KMS-11 (cell line): ENCODE measurements around the gene ABHD6.

Experiments
- H2AFZ ChIP-seq: fragments of 200-600 bp; sonication (generic); 2 replicates; pipeline ENCODE4 v1.6.1; 2016; ENCODE audit warnings: antibody characterized with exemption, mixed run types, low read depth
- H3K27ac ChIP-seq: fragments of 200-600 bp; sonication (generic); 2 replicates; pipeline ENCODE4 v1.6.1; 2016; ENCODE audit warnings: mild to moderate bottlenecking, mixed run types
- H3K27me3 ChIP-seq: fragments of 200-600 bp; sonication (generic); 2 replicates; pipeline ENCODE4 v1.6.1; 2017; ENCODE audit warnings: mild to moderate bottlenecking, low read depth, mixed run types, moderate library complexity; ENCODE audit not compliant: insufficient read depth
- H3K36me3 ChIP-seq: fragments of 200-600 bp; sonication (generic); 2 replicates; pipeline ENCODE4 v1.6.1; 2017; ENCODE audit warnings: mild to moderate bottlenecking, mixed run types; ENCODE audit not compliant: insufficient read depth
- H3K4me1 ChIP-seq: fragments of 200-600 bp; sonication (generic); 2 replicates; pipeline ENCODE4 v1.6.1; 2016; ENCODE audit warnings: mild to moderate bottlenecking, low read depth, mixed run types; ENCODE audit not compliant: poor library complexity, severe bottlenecking
- H3K4me2 ChIP-seq: fragments of 200-600 bp; sonication (generic); 2 replicates; pipeline ENCODE4 v1.7.0; 2016; ENCODE audit warnings: mild to moderate bottlenecking, mixed run types
- H3K4me3 ChIP-seq: fragments of 200-600 bp; sonication (generic); IDR thresholded peaks from 2 replicates; pipeline ENCODE4 v1.6.1; 2017; ENCODE audit warnings: low read depth, low read length, mixed read lengths; ENCODE audit not compliant: insufficient read depth
- H3K79me2 ChIP-seq: fragments of 200-600 bp; sonication (generic); 2 replicates; pipeline ENCODE4 v1.6.1; 2016; ENCODE audit warnings: low read depth, mixed run types; ENCODE audit not compliant: insufficient read depth
- H3K9ac ChIP-seq: fragments of 200-600 bp; sonication (generic); 2 replicates; pipeline ENCODE4 v1.6.1; 2016; ENCODE audit warnings: mild to moderate bottlenecking, mixed run types
- H4K20me1 ChIP-seq: fragments of 200-600 bp; sonication (generic); 2 replicates; pipeline ENCODE4 v1.6.1; 2016; ENCODE audit warnings: mild to moderate bottlenecking, mixed run types; ENCODE audit not compliant: insufficient read depth
- TF ChIP-seq, protein P1 (sequence below): fragments of 200-600 bp; sonication (generic); conservative IDR thresholded peaks from 2 replicates; pipeline ENCODE4 v1.6.1; 2017; ENCODE audit warnings: low read depth, mild to moderate bottlenecking, antibody characterized with exemption, low read length, moderate library complexity, mixed read lengths

Gene ABHD6

DNA sequence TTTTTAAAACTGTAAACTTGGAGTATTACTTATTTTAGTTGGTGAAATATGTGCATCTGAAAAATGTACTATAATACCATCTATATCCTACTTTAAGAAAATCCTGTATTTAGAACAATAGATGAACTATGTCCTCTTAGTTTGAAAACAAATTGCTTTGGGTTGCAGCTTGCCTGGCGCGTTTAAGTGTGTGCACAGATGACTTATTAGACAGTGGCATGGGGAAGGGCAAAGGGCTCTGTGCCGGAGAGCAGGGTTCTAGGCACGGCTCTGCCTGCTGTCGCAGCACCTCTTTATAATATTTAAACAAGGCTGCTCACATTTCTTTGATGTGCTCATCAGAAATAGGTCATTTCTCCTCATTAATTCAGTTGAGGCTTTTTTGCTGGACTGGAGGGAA is 105.1 kb downstream of the ABHD6 start:
- H3K79me2 ChIP-seq = no peaks in the 10 kb centered on the region
- no peaks in the 10 kb centered on the region for H3K4me1 ChIP-seq
- no peak overlapping the region for H3K9ac ChIP-seq
- no peak overlapping the region for H3K4me3 ChIP-seq
- TF ChIP-seq, protein P1, sequence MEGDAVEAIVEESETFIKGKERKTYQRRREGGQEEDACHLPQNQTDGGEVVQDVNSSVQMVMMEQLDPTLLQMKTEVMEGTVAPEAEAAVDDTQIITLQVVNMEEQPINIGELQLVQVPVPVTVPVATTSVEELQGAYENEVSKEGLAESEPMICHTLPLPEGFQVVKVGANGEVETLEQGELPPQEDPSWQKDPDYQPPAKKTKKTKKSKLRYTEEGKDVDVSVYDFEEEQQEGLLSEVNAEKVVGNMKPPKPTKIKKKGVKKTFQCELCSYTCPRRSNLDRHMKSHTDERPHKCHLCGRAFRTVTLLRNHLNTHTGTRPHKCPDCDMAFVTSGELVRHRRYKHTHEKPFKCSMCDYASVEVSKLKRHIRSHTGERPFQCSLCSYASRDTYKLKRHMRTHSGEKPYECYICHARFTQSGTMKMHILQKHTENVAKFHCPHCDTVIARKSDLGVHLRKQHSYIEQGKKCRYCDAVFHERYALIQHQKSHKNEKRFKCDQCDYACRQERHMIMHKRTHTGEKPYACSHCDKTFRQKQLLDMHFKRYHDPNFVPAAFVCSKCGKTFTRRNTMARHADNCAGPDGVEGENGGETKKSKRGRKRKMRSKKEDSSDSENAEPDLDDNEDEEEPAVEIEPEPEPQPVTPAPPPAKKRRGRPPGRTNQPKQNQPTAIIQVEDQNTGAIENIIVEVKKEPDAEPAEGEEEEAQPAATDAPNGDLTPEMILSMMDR = no peak
- H3K4me2 ChIP-seq = no peak overlapping the region
- no peaks in the 10 kb centered on the region for H4K20me1 ChIP-seq
- no peaks in the 10 kb centered on the region for H3K27me3 ChIP-seq
- H3K36me3 ChIP-seq = no peaks in the 10 kb centered on the region
- H3K27ac ChIP-seq = no peak overlapping the region
- no peak overlapping the region for H2AFZ ChIP-seq
